Measurements from ENCODE around the gene CLPTM1. TPM values are rescaled to one million over a fixed set of nuclear protein-coding genes. Genes with fewer than 3 reads are reported as not detected.

Gene CLPTM1
- total RNA-seq, 2 donors from 2014 or later = 82.7 to 94.4 TPM

DNA sequence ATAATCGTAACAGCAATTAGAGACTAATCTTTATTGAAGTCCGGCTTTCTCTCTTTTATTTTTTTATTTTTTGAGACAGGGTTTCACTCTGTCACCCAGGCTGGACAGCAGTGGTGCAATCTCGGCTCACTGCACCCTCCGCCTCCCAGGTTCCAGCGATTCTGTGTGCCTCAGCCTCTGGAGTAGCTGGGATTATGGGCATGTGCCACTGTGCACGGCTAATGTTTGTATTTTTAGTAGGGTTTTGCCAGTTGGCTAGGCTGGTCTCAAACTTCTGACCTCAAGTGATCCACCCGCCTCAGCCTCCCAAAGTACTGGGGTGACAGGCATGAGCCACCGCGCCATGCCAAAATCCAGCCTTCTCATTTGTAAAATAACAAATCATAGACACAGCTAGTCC is 5.6 kb upstream of the CLPTM1 start:
- peaks cover 1% of the 10 kb centered on the region for H3K36me3 Mint-ChIP-seq (ENCODE audit: low read depth)
- H3K9me3 Mint-ChIP-seq = no peaks in the 10 kb centered on the region
- H3K4me3 Mint-ChIP-seq = no peak overlapping the region
- TF ChIP-seq, protein P1, sequence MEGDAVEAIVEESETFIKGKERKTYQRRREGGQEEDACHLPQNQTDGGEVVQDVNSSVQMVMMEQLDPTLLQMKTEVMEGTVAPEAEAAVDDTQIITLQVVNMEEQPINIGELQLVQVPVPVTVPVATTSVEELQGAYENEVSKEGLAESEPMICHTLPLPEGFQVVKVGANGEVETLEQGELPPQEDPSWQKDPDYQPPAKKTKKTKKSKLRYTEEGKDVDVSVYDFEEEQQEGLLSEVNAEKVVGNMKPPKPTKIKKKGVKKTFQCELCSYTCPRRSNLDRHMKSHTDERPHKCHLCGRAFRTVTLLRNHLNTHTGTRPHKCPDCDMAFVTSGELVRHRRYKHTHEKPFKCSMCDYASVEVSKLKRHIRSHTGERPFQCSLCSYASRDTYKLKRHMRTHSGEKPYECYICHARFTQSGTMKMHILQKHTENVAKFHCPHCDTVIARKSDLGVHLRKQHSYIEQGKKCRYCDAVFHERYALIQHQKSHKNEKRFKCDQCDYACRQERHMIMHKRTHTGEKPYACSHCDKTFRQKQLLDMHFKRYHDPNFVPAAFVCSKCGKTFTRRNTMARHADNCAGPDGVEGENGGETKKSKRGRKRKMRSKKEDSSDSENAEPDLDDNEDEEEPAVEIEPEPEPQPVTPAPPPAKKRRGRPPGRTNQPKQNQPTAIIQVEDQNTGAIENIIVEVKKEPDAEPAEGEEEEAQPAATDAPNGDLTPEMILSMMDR (conservative IDR thresholded peaks at IDR 0.05) = no peak
- Histone ChIP-seq H3K9ac (ENCODE audit: extremely low read depth, low read length, poor library complexity, severe bottlenecking) (no peak overlapping the region), H3K27me3 (ENCODE audit: control insufficient read depth, insufficient read depth, low read length, poor library complexity, severe bottlenecking) (no peaks in the 10 kb centered on the region), H3K4me3 (ENCODE audit: low read length) (no peak overlapping the region), H3K27ac (ENCODE audit: low read depth, low read length) (no peak overlapping the region), H3K9me3 (ENCODE audit: control insufficient read depth, low read length) (no peaks in the 10 kb centered on the region), H3K36me3 (ENCODE audit: control insufficient read depth, insufficient read depth, low read length) (no peaks in the 10 kb centered on the region), H3K4me1 (ENCODE audit: control insufficient read depth, insufficient read depth, low read length) (no peaks in the 10 kb centered on the region)
- WGBS, 2 experiments (ENCODE audit: insufficient coverage in 1 of 2, insufficient read length in 1 of 2) = 81 to 100% methylated on average over 3 to 9 of the region's 9 CpGs
- H3K27ac Mint-ChIP-seq = no peak overlapping the region
- H3K4me1 Mint-ChIP-seq = peaks cover 3% of the 10 kb centered on the region
- H3K27me3 Mint-ChIP-seq (ENCODE audit: insufficient read depth) = no peaks in the 10 kb centered on the region
- no peak for DNase-seq

- peak; percentile 85 for DNase-seq
- Mint-ChIP-seq H3K4me3 (no peak overlapping the region), H3K27me3 (ENCODE audit: insufficient read depth) (no peaks in the 10 kb centered on the region), H3K9me3 (no peaks in the 10 kb centered on the region), H3K4me1 (peaks cover 12% of the 10 kb centered on the region), H3K27ac (peak overlapping the region; percentile 87), H3K36me3 (ENCODE audit: low read depth) (peaks cover 1% of the 10 kb centered on the region)
- WGBS, 2 experiments (ENCODE audit: insufficient coverage in 1 of 2, insufficient read length in 1 of 2) = 63 to 64% methylated on average over 12 to 13 of the region's 13 CpGs
- Histone ChIP-seq H3K9me3 (ENCODE audit: control insufficient read depth, low read length) (no peaks in the 10 kb centered on the region), H3K4me1 (ENCODE audit: control insufficient read depth, insufficient read depth, low read length) (peaks cover 4% of the 10 kb centered on the region), H3K9ac (ENCODE audit: extremely low read depth, low read length, poor library complexity, severe bottlenecking) (no peak overlapping the region), H3K36me3 (ENCODE audit: control insufficient read depth, insufficient read depth, low read length) (no peaks in the 10 kb centered on the region), H3K27me3 (ENCODE audit: control insufficient read depth, insufficient read depth, low read length, poor library complexity, severe bottlenecking) (no peaks in the 10 kb centered on the region), H3K4me3 (ENCODE audit: low read length) (no peak overlapping the region), H3K27ac (ENCODE audit: low read depth, low read length) (no peak overlapping the region)
- TF ChIP-seq, protein P1 (conservative IDR thresholded peaks at IDR 0.05) = peak; percentile 96
These were observed 3.7 kb upstream of the CLPTM1 start for GRCh38 chr19:44951179-44952159.

DNA sequence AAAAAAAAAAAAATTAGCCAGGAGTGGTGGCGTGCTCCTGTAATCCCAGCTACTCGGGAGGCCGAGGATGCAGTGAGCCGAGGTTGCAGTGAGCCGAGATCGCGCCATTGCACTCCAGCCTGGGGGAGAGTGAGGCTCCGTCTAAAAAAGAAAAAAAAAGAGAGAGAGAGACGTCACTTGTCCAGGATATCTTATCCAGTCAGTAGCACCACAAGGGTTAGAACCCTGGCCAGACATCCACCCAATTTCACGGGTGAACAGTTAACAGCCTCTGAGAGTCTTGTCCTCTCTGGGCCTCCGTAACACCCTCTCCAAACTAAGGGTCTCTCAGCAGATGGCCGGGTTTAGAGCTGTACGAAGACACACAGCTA is 917 bp upstream of the CLPTM1 start:
- Mint-ChIP-seq H3K9me3 (no peaks in the 10 kb centered on the region), H3K4me1 (peaks cover 20% of the 10 kb centered on the region), H3K27me3 (ENCODE audit: insufficient read depth) (no peaks in the 10 kb centered on the region), H3K27ac (peak overlapping the region; percentile 99), H3K36me3 (ENCODE audit: low read depth) (peaks cover 1% of the 10 kb centered on the region), H3K4me3 (peak overlapping the region; percentile 84)
- Histone ChIP-seq H3K4me1 (ENCODE audit: control insufficient read depth, insufficient read depth, low read length) (peaks cover 7% of the 10 kb centered on the region), H3K4me3 (ENCODE audit: low read length) (peak overlapping the region; percentile 95), H3K36me3 (ENCODE audit: control insufficient read depth, insufficient read depth, low read length) (peaks cover 6% of the 10 kb centered on the region), H3K27me3 (ENCODE audit: control insufficient read depth, insufficient read depth, low read length, poor library complexity, severe bottlenecking) (no peaks in the 10 kb centered on the region), H3K9ac (ENCODE audit: extremely low read depth, low read length, poor library complexity, severe bottlenecking) (peak overlapping the region; percentile 73), H3K27ac (ENCODE audit: low read depth, low read length) (peak overlapping the region; percentile 92), H3K9me3 (ENCODE audit: control insufficient read depth, low read length) (no peaks in the 10 kb centered on the region)
- DNase-seq = no peak
- WGBS, 2 experiments (ENCODE audit: insufficient coverage in 1 of 2, insufficient read length in 1 of 2) = 17 to 55% methylated on average over 5 to 13 of the region's 13 CpGs
- TF ChIP-seq, protein P1 (conservative IDR thresholded peaks at IDR 0.05) = no peak

Measured in endodermal cell (in vitro differentiated cells).